Measurements from ENCODE around the gene MEGF11. TPM values are rescaled to one million over a fixed set of nuclear protein-coding genes. Genes with fewer than 3 reads are reported as not detected.

Gene MEGF11
- total and polyA plus RNA-seq, 9 donors, result 0.04 to 11.4 (median 0.40) TPM; not detected in 2

GRCh38 chr15:65930134-65930533 lies 323.4 kb downstream of the MEGF11 start:
- Histone ChIP-seq H3K4me3 (no peak overlapping the region), H3K4me1 (ENCODE audit: insufficient read depth) (no peaks in the 10 kb centered on the region), H3K27me3 (no peaks in the 10 kb centered on the region), H3K9me3 (no peaks in the 10 kb centered on the region), H3K36me3 (no peaks in the 10 kb centered on the region), H3K27ac (no peak overlapping the region)
- WGBS, 3 donors, result 48 to 54% (median 54%) methylated on average over 5 to 6 of the region's 6 CpGs
- intact Hi-C loops (cut with DNase I), result no loop called here
- no peak for TF ChIP-seq EP300 (IDR thresholded peaks at IDR 0.05)
- TF ChIP-seq POLR2A (IDR thresholded peaks at IDR 0.05), result no peak
- TF ChIP-seq CTCF (IDR thresholded peaks at IDR 0.05), result no peak
- DNase-seq, result no peak

DNA sequence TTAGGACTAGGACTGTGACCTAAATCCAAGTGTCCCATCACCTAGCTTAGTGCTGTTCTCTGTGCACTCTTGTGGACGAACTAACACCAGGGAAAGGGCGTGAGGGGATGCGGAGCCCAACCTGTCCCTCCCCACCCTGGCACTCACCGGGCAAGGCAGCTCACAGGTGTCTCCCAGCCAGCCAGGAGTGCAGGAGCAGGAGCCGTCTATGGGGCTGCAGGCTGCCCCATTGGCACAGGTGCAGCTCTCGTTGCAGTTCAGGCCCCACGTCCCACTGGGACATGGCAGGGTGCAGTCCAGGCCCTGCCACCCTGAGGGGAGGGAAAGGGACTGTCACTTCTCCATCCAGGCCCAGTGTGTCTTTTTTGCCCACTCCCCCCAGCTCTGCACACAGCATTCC lies 324.0 kb downstream of the MEGF11 start:
- no peaks in the 10 kb centered on the region for H3K4me1 ChIP-seq (ENCODE audit: insufficient read depth)
- DNase-seq, result no peak
- H3K27me3 ChIP-seq, result no peaks in the 10 kb centered on the region
- whole genome bisulfite sequencing, 3 donors, result 79 to 90% (median 82%) methylated on average over 6 to 7 of the region's 7 CpGs
- TF ChIP-seq EP300 (IDR thresholded peaks at IDR 0.05), result no peak
- no peak for TF ChIP-seq POLR2A (IDR thresholded peaks at IDR 0.05)
- no peak for TF ChIP-seq CTCF (IDR thresholded peaks at IDR 0.05)
- no peaks in the 10 kb centered on the region for H3K9me3 ChIP-seq
- H3K4me3 ChIP-seq, result no peak overlapping the region
- no peak overlapping the region for H3K27ac ChIP-seq
- no peaks in the 10 kb centered on the region for H3K36me3 ChIP-seq
- intact Hi-C loops (cut with DNase I), result no loop called here

DNA sequence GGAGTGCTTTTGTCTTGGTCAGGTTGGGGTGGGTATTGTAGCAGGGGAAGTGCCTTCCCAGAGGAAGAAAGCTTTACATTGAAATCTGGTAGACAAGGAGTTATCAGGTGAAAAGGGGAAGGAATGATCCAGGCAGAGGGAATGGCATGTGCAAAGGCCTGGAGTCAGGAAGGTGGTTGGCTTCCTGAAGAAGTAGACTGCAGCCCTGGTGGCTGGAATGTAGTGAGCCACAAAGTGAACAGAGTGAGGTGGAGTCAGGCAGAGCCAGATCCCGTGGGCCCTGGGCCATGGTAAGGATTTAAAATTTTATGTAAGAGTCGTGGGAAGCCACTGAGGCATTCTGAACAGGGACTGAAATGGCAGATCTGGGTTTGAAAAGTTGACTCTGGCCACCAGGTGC lies 326.0 kb downstream of the MEGF11 start:
- H3K4me3 ChIP-seq, result no peak overlapping the region
- H3K4me1 ChIP-seq (ENCODE audit: insufficient read depth), result no peaks in the 10 kb centered on the region
- H3K36me3 ChIP-seq, result no peaks in the 10 kb centered on the region
- no peaks in the 10 kb centered on the region for H3K27me3 ChIP-seq
- no peaks in the 10 kb centered on the region for H3K9me3 ChIP-seq
- TF ChIP-seq EP300 (IDR thresholded peaks at IDR 0.05) (no peak), CTCF (IDR thresholded peaks at IDR 0.05) (no peak), POLR2A (IDR thresholded peaks at IDR 0.05) (no peak)
- no peak overlapping the region for H3K27ac ChIP-seq
- WGBS, 3 donors, result 59 to 75% (median 63%) methylated on average over 2 of the region's 2 CpGs
- no peak for DNase-seq
- intact Hi-C loops (cut with DNase I), result no loop called here

DNA sequence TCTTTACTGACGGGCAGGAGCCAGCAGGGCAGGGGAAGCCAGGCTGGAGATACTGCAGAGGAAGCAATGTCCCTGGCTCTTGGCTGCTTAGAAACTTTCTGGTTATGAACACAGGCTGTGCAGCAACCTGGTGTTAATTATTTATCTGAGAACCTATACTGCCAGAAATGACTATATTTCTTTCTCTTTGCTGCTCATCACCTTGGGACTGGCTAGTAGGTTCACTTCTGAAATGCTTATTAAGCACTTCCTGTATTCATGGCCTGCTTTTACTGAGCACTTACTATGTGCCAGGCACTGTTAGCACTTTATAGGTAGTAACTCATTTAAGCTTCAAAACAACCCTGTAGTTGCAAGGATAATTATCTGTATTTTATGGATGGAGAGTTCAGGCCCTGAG lies 326.7 kb downstream of the MEGF11 start:
- no peaks in the 10 kb centered on the region for H3K9me3 ChIP-seq
- no peak for TF ChIP-seq EP300 (IDR thresholded peaks at IDR 0.05)
- no peak for TF ChIP-seq POLR2A (IDR thresholded peaks at IDR 0.05)
- TF ChIP-seq CTCF (IDR thresholded peaks at IDR 0.05), result no peak
- H3K4me1 ChIP-seq (ENCODE audit: insufficient read depth), result no peaks in the 10 kb centered on the region
- H3K4me3 ChIP-seq, result no peak overlapping the region
- no peak overlapping the region for H3K27ac ChIP-seq
- H3K36me3 ChIP-seq, result no peaks in the 10 kb centered on the region
- no peak for DNase-seq
- 92 to 94% (median 94%) methylated on average over 1 of the region's 1 CpG for WGBS, 3 donors
- intact Hi-C loops (cut with DNase I), result no loop called here
- no peaks in the 10 kb centered on the region for H3K27me3 ChIP-seq

DNA sequence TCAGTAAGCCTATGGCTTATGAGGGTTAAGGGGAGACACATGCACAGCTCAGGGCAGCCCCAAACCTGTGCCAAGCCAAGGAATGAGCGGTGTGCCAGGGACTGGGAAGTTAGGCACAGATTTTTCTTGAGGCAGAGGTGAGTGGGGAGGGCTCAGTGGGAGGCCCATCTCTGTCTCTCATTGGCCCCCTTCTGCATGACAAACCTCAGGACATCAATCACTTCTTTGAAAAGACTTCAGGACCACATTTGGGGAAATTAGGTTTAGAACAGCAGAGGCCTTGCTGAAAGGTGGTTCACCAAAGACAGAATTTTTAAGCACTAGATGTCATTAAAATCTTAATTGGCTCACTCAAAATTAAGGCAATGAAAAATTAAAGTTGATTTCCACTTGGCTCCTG lies 327.1 kb downstream of the MEGF11 start:
- intact Hi-C loops (cut with DNase I), result no loop called here
- H3K4me3 ChIP-seq, result no peak overlapping the region
- H3K4me1 ChIP-seq (ENCODE audit: insufficient read depth), result no peaks in the 10 kb centered on the region
- H3K27me3 ChIP-seq, result no peaks in the 10 kb centered on the region
- no peak overlapping the region for H3K27ac ChIP-seq
- DNase-seq, result no peak
- WGBS, 3 donors, result 95 to 100% (median 98%) methylated on average over 1 of the region's 1 CpG
- no peaks in the 10 kb centered on the region for H3K36me3 ChIP-seq
- TF ChIP-seq POLR2A (IDR thresholded peaks at IDR 0.05), result no peak
- no peak for TF ChIP-seq EP300 (IDR thresholded peaks at IDR 0.05)
- no peak for TF ChIP-seq CTCF (IDR thresholded peaks at IDR 0.05)
- no peaks in the 10 kb centered on the region for H3K9me3 ChIP-seq
